ENCODE results near the gene SEMA6B. TPM values are rescaled to one million over a fixed set of nuclear protein-coding genes. Genes with fewer than 3 reads are reported as not detected.

SEMA6B gene
- total RNA-seq, 1 donor: 6.0 TPM

GRCh38 chr19:4496304-4496703 lies 63.2 kb downstream of the SEMA6B start:
- no peaks in the 10 kb centered on the region for H3K4me1 ChIP-seq (ENCODE audit: insufficient read depth, low read length)

GRCh38 chr19:4495471-4495870 lies 64.0 kb downstream of the SEMA6B start:
- H3K27me3 ChIP-seq (ENCODE audit: insufficient read depth, low read length): no peaks in the 10 kb centered on the region
- no peaks in the 10 kb centered on the region for H3K9me3 ChIP-seq (ENCODE audit: low read depth, low read length)
- H3K4me3 ChIP-seq (ENCODE audit: low read length): no peak overlapping the region
- no peaks in the 10 kb centered on the region for H3K4me1 ChIP-seq (ENCODE audit: insufficient read depth, low read length)

More at GRCh38 chr19:4496304-4496703, 63.2 kb downstream of the SEMA6B start:
- Histone ChIP-seq H3K9me3 (ENCODE audit: low read depth, low read length) (no peaks in the 10 kb centered on the region), H3K4me3 (ENCODE audit: low read length) (no peak overlapping the region), H3K27me3 (ENCODE audit: insufficient read depth, low read length) (no peaks in the 10 kb centered on the region)

GRCh38 chr19:4494691-4495064 lies 64.8 kb downstream of the SEMA6B start:
- Histone ChIP-seq H3K9me3 (ENCODE audit: low read depth, low read length) (no peaks in the 10 kb centered on the region), H3K4me1 (ENCODE audit: insufficient read depth, low read length) (no peaks in the 10 kb centered on the region), H3K4me3 (ENCODE audit: low read length) (no peak overlapping the region)

GRCh38 chr19:4493929-4494690 lies 65.4 kb downstream of the SEMA6B start:
- Histone ChIP-seq H3K4me1 (ENCODE audit: insufficient read depth, low read length) (no peaks in the 10 kb centered on the region), H3K27me3 (ENCODE audit: insufficient read depth, low read length) (no peaks in the 10 kb centered on the region), H3K4me3 (ENCODE audit: low read length) (no peak overlapping the region), H3K9me3 (ENCODE audit: low read depth, low read length) (no peaks in the 10 kb centered on the region)

More at GRCh38 chr19:4494691-4495064, 64.8 kb downstream of the SEMA6B start:
- H3K27me3 ChIP-seq (ENCODE audit: insufficient read depth, low read length): no peaks in the 10 kb centered on the region

GRCh38 chr19:4493104-4493928 lies 66.2 kb downstream of the SEMA6B start:
- Histone ChIP-seq H3K4me3 (ENCODE audit: low read length) (no peak overlapping the region), H3K4me1 (ENCODE audit: insufficient read depth, low read length) (no peaks in the 10 kb centered on the region), H3K9me3 (ENCODE audit: low read depth, low read length) (no peaks in the 10 kb centered on the region), H3K27me3 (ENCODE audit: insufficient read depth, low read length) (no peaks in the 10 kb centered on the region)

Other genes starting within 250 kb of the SEMA6B start
- 0.42 TPM for gene STAP2, start 220.9 kb downstream of the SEMA6B start, total RNA-seq
- 7.3 TPM for gene MPND, start 216.1 kb downstream of the SEMA6B start, total RNA-seq
- gene SH3GL1, start 159.1 kb downstream of the SEMA6B start, total RNA-seq: 26.6 TPM
- 12.2 TPM for gene CHAF1A, start 157.0 kb downstream of the SEMA6B start, total RNA-seq
- 53.4 TPM for gene UBXN6, start 101.9 kb downstream of the SEMA6B start, total RNA-seq
- 13.2 TPM for gene HDGFL2, start 87.4 kb downstream of the SEMA6B start, total RNA-seq
- 0.10 TPM for gene PLIN4, start 41.2 kb downstream of the SEMA6B start, total RNA-seq
- 0.21 TPM for gene PLIN5, start 24.5 kb downstream of the SEMA6B start, total RNA-seq
- gene LRG1, start 19.6 kb downstream of the SEMA6B start, total RNA-seq: 4.7 TPM
- gene TNFAIP8L1, start 79.8 kb upstream of the SEMA6B start, total RNA-seq: 5.5 TPM
- 40.8 TPM for gene MYDGF, start 110.7 kb upstream of the SEMA6B start, total RNA-seq
- gene DPP9, start 164.2 kb upstream of the SEMA6B start, total RNA-seq: 59.6 TPM
- gene FEM1A, start 232.1 kb upstream of the SEMA6B start, total RNA-seq: 15.1 TPM